ENCODE results near the gene CYP8B1.

GRCh38 chr3:42853056-42853455, 22.6 kb downstream of the CYP8B1 start:
- TF ChIP-seq POLR2A (IDR thresholded peaks at IDR 0.05; ENCODE audit: low read length) (no peak), GATA1 (IDR thresholded peaks at IDR 0.05; ENCODE audit: low read depth, low read length) (no peak)
